ENCODE measurements around the gene ARSK.

DNA sequence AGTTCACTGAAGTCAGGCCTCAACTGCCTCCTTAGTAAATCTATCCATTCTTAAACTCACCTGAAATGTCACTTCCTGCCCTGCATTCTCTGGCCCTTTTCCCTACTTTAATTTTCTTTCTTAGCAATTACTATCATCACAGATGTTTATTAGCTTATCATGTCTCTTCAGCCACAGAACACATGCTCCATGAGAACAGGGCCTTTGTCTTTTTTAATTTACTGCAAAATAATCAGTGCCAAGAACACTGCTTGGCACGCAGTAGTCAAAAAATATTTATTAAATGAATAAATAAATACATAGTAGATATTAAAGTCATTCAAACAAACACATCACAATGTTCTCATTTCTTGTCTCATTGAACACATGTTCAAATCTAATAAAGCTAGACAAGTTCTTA lies 46.4 kb upstream of the ARSK start:
- no peak for TF ChIP-seq POLR2AphosphoS5 (IDR thresholded peaks at IDR 0.05)
- no peak for TF ChIP-seq POLR2A (IDR thresholded peaks at IDR 0.05)
- TF ChIP-seq, protein P1, sequence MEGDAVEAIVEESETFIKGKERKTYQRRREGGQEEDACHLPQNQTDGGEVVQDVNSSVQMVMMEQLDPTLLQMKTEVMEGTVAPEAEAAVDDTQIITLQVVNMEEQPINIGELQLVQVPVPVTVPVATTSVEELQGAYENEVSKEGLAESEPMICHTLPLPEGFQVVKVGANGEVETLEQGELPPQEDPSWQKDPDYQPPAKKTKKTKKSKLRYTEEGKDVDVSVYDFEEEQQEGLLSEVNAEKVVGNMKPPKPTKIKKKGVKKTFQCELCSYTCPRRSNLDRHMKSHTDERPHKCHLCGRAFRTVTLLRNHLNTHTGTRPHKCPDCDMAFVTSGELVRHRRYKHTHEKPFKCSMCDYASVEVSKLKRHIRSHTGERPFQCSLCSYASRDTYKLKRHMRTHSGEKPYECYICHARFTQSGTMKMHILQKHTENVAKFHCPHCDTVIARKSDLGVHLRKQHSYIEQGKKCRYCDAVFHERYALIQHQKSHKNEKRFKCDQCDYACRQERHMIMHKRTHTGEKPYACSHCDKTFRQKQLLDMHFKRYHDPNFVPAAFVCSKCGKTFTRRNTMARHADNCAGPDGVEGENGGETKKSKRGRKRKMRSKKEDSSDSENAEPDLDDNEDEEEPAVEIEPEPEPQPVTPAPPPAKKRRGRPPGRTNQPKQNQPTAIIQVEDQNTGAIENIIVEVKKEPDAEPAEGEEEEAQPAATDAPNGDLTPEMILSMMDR (IDR thresholded peaks at IDR 0.05), result no peak
- TF ChIP-seq EP300 (IDR thresholded peaks at IDR 0.05), result no peak

Data from upper lobe of left lung (tissue), 4 donors.